GM12865 (cell line): ENCODE results near the gene CORO2A.

Experiments
- DNase-seq: peaks from one replicate; pipeline ENCODE4 v3.0.0; 2010; ENCODE audit warnings: low read depth
- H3K4me3 ChIP-seq: 2 replicates; pipeline ENCODE4 v1.5.1; 2011; ENCODE audit warnings: mild to moderate bottlenecking, low read depth, low read length, control low read depth
- TF ChIP-seq, protein P1 (sequence below): IDR thresholded peaks from 2 replicates; pipeline ENCODE4 v1.5.1; 2011; ENCODE audit warnings: low read length, control low read depth, low read depth, inconsistent platforms; ENCODE audit not compliant: insufficient read depth; ENCODE audit errors: missing control alignments

Gene CORO2A

DNA sequence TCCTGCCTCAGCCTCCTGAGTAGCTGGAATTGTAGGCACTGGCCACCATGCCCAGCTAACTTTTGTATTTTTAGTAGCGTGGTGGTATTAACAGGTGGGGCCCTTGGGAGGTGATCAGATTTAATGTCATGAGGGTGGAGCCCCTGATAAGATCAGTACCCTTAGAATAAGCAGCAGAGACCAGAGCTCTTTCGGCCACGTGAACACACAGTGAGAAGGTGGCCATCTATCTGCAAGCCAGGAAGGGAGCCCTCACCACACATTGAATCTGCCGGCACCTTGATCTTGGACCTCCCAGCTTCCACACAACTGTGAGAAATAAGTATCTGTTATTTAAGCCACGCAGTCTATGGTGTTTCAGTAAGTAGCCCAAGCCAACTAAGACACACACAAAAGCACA, 40.5 kb upstream of the CORO2A start:
- no peak overlapping the region for H3K4me3 ChIP-seq
- no peak for DNase-seq
- TF ChIP-seq, protein P1, sequence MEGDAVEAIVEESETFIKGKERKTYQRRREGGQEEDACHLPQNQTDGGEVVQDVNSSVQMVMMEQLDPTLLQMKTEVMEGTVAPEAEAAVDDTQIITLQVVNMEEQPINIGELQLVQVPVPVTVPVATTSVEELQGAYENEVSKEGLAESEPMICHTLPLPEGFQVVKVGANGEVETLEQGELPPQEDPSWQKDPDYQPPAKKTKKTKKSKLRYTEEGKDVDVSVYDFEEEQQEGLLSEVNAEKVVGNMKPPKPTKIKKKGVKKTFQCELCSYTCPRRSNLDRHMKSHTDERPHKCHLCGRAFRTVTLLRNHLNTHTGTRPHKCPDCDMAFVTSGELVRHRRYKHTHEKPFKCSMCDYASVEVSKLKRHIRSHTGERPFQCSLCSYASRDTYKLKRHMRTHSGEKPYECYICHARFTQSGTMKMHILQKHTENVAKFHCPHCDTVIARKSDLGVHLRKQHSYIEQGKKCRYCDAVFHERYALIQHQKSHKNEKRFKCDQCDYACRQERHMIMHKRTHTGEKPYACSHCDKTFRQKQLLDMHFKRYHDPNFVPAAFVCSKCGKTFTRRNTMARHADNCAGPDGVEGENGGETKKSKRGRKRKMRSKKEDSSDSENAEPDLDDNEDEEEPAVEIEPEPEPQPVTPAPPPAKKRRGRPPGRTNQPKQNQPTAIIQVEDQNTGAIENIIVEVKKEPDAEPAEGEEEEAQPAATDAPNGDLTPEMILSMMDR, result no peak

- DNase-seq, result no peak
- TF ChIP-seq, protein P1, result no peak
Observed at GRCh38 chr9:98231770-98232478, 39.5 kb upstream of the CORO2A start.

DNA sequence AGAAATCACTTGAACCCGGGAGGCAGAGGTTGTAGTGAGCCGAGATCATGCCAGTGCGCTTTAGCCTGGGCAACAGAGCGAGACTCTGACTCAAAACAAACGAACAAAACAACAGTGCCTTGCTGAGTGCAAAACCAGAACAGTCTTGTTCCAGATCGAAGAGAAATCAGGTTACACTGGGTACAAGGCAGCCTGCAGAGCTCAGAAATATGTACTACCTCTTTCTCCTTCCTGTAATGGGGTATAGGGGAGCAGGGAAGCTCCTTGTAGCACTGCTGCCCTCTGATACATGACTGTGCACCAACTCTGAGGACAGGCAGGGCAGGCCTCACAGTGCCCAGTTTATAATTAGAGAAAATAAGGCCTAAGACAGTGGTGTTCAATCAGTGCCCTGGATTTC, 38.4 kb upstream of the CORO2A start:
- TF ChIP-seq, protein P1, result no peak
- H3K4me3 ChIP-seq, result no peak overlapping the region
- peak; percentile 26 for DNase-seq

More at GRCh38 chr9:98231770-98232478, 39.5 kb upstream of the CORO2A start:
- no peak overlapping the region for H3K4me3 ChIP-seq

DNA sequence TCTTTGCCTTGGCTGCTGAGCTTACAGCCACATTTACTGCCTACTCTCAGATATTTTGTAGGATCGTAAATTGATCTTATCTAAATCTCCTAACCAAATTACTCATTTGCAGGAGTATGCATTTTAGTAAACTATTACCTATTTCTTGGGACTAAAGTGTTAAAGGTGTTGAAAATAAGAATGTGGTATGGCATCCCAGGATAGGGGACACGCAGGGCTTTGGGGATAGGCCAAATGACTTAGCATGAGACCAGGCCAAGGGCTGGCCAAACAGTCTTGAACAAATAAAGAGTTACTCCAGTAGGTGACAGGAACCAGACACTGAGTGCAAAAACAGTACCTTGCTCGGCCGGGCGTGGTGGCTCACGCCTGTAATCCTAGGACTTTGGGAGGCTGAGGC, 37.9 kb upstream of the CORO2A start:
- DNase-seq, result no peak
- TF ChIP-seq, protein P1, result no peak
- H3K4me3 ChIP-seq, result no peak overlapping the region

DNA sequence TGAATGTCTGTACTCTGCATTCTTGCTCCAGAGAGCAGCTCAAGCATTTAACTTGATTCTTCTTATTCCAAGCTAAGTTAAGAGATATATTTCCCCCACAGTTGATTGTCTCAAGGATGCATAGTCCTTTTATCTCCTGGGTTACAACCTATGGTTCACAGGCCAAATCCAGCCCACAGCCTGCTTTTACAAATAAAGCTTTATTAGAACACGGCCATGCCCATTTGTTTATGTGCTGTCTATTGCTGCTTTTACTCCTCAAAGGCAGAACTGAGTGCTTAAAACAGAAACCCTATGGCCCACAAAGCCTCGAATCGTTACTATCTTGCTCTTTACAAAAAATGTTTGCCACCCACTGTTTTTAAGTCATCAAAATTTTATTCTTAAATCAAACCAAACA, 37.2 kb upstream of the CORO2A start:
- TF ChIP-seq, protein P1, result no peak
- DNase-seq, result no peak
- no peak overlapping the region for H3K4me3 ChIP-seq

GRCh38 chr9:98229090-98229395, 36.6 kb upstream of the CORO2A start:
- no peak for DNase-seq
- no peak overlapping the region for H3K4me3 ChIP-seq
- TF ChIP-seq, protein P1, result no peak
